Psoas muscle (tissue), 8 donors: ENCODE data around the gene SRPRB. TPM values are rescaled to one million over a fixed set of nuclear protein-coding genes. Genes with fewer than 3 reads are reported as not detected.

Experiments used
- ATAC-seq, 4 donors: fragments of 200-7000 bp; cut with Tn5 transposase; one replicate each; pipeline ENCODE4 v1.9.1; 2020; ENCODE audit warnings: moderate library complexity in 3 of 4, mild to moderate bottlenecking in 2 of 4
- DNase-seq, 2 donors: peaks; one replicate each; pipeline ENCODE4 v3.0.0-alpha.2; 2020
- H3K27ac ChIP-seq: fragments of 200-600 bp; one replicate; pipeline ENCODE4 v1.8.0; 2022
- H3K27me3 ChIP-seq, 3 donors: fragments of 200-600 bp in 1 of 3; one replicate each; pipeline versions ENCODE4 v1.6.1 to v1.8.0; 2013 to 2022; ENCODE audit warnings: low read length in 2 of 3, mild to moderate bottlenecking in 2 of 3, moderate library complexity in 1 of 3; ENCODE audit not compliant: insufficient read depth in 3 of 3
- H3K36me3 ChIP-seq, 2 donors: fragments of 200-600 bp in 1 of 2; one replicate each; pipeline versions ENCODE4 v1.6.1 to v1.8.0; 2013 to 2022; ENCODE audit warnings: low read depth in 1 of 2, mild to moderate bottlenecking in 1 of 2, moderate library complexity in 1 of 2; ENCODE audit not compliant: insufficient read depth in 1 of 2
- H3K4me1 ChIP-seq: fragments of 200-600 bp; one replicate; pipeline ENCODE4 v1.8.0; 2022
- H3K4me3 ChIP-seq: fragments of 200-600 bp; one replicate; pipeline ENCODE4 v1.8.0; 2022; ENCODE audit warnings: mild to moderate bottlenecking
- H3K9me3 ChIP-seq: fragments of 200-600 bp; one replicate; pipeline ENCODE4 v1.8.0; 2022
- WGBS, 3 donors: extraction: QIAGEN DNeasy Blood & Tissue Kit; methylation state at CpG; one replicate each; pipeline versions ENCODE4 v1.1.6 to v1.1.7; 2013; 5-methylcytosine and 5-hydroxymethylcytosine counted together
- intact Hi-C, 2 donors: fragments of 100-400 bp; cut with DNase I; formaldehyde crosslinking; loops; one replicate each; pipeline versions ENCODE4 v1.11.0 to v1.14.2; 2022
- polyA plus RNA-seq, 3 donors: library from polyadenylated mRNA; stranded (reverse); fragments of 200-250 nt; gene quantifications; one replicate each; pipeline ENCODE4 v1.2.3, GENCODE V29; 2013
- total RNA-seq, 4 donors: library from RNA; stranded (reverse); fragmentation: NEBNext Ultra II Directional in 2 of 4; extraction: Animal tissue kit (Norgen Biotek cat#: 25700) in 2 of 4; gene quantifications; one replicate each; pipeline versions ENCODE4 v1.2.1 to v1.2.4, GENCODE V29; 2021 to 2023
- TF ChIP-seq, protein P1 (sequence below): fragments of 200-600 bp; IDR thresholded peaks from one replicate; pipeline ENCODE4 v1.8.0; 2022; ENCODE audit warnings: antibody characterized with exemption
- donor health status: healthy with polysubstance abuse.
- donor health status: DM: no; HTN: no; CAD: no; lungs with moderate emphysema.
- donor health status: Bipolar disorder and iron deficiency.
- donor health status: healthy.
- donor health status: DM: yes; HTN: yes; CAD: no.
- donor health status: DM: no; HTN: no; CAD: no.
- donor health status: DM: no; HTN: no; CAD: no.
- donor health status: DM: yes; HTN: yes; CAD: no.

Gene SRPRB
- total and polyA plus RNA-seq, 7 donors = 28.0 to 70.4 (median 45.0) TPM

DNA sequence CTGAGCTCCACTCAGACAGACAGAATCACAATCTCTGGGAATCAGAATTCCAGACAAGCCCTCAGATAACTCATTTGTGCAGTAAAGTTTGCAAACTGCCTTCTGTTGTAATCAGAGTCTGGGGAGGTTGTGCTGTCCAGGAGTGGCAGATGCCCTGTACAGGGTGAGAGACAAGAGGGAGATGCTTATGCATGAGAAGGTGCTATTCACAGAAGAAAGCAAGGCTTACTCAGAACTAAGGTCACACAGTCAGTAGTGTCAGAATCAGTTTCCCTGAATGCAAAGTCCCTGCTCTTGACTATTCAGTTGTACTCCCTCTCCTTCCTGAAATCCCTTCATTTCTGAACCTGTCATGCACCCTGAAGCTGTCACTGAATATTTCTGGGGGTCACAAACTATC, 43.7 kb downstream of the SRPRB start:
- no peak for DNase-seq
- H3K4me3 ChIP-seq = no peak overlapping the region
- TF ChIP-seq, protein P1, sequence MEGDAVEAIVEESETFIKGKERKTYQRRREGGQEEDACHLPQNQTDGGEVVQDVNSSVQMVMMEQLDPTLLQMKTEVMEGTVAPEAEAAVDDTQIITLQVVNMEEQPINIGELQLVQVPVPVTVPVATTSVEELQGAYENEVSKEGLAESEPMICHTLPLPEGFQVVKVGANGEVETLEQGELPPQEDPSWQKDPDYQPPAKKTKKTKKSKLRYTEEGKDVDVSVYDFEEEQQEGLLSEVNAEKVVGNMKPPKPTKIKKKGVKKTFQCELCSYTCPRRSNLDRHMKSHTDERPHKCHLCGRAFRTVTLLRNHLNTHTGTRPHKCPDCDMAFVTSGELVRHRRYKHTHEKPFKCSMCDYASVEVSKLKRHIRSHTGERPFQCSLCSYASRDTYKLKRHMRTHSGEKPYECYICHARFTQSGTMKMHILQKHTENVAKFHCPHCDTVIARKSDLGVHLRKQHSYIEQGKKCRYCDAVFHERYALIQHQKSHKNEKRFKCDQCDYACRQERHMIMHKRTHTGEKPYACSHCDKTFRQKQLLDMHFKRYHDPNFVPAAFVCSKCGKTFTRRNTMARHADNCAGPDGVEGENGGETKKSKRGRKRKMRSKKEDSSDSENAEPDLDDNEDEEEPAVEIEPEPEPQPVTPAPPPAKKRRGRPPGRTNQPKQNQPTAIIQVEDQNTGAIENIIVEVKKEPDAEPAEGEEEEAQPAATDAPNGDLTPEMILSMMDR = no peak
- H3K4me1 ChIP-seq = no peaks in the 10 kb centered on the region
- ATAC-seq = no peak
- no peaks in the 10 kb centered on the region for H3K27me3 ChIP-seq
- intact Hi-C loops = no loop called here
- no peak overlapping the region for H3K27ac ChIP-seq
- H3K9me3 ChIP-seq = no peaks in the 10 kb centered on the region
- no peaks in the 10 kb centered on the region for H3K36me3 ChIP-seq

DNA sequence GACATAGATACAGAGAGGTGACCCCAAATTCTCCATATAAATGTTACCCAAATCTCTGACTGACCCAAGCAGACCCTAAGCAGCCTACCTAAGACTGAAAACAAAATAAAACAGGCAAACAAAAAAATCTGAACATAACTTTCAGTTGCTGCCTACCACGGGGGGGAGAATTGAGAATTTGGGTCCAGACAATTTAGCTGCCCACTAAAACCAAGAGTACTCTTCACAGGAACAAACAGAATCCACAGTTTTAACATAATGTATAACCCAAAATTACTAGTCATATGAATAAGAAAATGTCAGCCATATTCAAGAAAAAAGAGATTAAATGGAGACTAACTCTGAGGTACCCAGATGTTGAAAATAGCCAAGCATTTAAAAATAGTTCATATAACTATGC, 44.4 kb downstream of the SRPRB start:
- Histone ChIP-seq H3K27me3 (no peaks in the 10 kb centered on the region), H3K4me3 (no peak overlapping the region), H3K36me3 (no peaks in the 10 kb centered on the region), H3K4me1 (no peaks in the 10 kb centered on the region), H3K9me3 (no peaks in the 10 kb centered on the region), H3K27ac (no peak overlapping the region)
- no peak for DNase-seq
- intact Hi-C loops = no loop called here
- WGBS, 3 donors = 91 to 97% (median 93%) methylated on average over 1 of the region's 1 CpG
- TF ChIP-seq, protein P1 = no peak
- no peak for ATAC-seq

DNA sequence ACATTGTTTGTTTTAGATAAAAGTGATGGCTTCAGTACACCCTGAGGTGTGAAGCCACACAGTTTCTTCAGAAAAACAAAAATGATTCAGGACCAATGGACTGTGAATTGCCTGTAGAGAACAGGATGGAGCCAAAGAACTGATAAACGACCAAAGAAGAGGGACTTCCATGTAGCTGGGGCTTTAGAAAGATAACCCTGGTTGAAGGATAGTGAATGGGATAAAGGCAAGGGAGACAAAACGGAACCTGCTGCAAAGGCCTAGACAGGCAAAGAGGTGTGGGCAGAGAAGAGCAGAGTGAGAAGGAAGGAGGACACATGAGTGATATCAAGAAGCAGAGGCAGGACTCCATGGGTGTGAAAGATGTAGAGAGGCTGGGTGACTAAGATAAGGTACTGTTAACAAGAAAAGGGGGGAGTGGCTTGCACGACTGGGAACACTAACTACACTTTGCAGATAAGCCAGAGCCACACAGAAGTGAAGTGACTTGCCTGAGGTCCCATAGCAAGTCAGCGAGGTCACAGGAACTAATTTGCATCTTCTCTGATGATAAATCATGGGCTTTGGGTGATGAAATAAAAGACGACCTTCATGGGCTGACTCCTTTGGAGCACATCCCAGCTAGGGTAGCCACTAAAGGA, 45.8 kb downstream of the SRPRB start:
- ATAC-seq (no peak), DNase-seq (no peak)
- no peaks in the 10 kb centered on the region for H3K27me3 ChIP-seq
- no peaks in the 10 kb centered on the region for H3K4me1 ChIP-seq
- intact Hi-C loops = no loop called here
- no peak overlapping the region for H3K27ac ChIP-seq
- TF ChIP-seq, protein P1 = no peak
- H3K36me3 ChIP-seq = no peaks in the 10 kb centered on the region
- 68 to 77% (median 71%) methylated on average over 5 of the region's 5 CpGs for WGBS, 3 donors
- H3K4me3 ChIP-seq = no peak overlapping the region
- H3K9me3 ChIP-seq = no peaks in the 10 kb centered on the region

DNA sequence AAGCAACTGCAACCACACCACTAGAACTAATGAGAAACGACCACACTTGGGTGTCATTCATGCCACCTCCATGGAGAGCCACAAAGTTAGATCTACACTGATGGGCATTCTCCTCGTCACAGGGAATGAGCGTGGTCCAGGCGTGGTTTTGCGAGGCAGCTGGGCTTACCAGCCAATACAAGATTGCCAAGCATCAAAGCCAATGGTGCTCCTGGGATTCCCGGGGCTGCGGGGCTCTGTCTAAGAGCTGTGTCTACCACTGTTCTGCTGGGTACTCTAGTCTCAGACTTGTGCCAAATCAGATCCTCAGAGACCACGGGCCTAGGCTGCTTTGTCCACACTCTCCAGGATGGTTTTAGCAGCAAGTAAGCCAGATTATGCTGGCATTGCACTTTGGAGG, 46.3 kb downstream of the SRPRB start:
- no peaks in the 10 kb centered on the region for H3K36me3 ChIP-seq
- WGBS, 3 donors = 86 to 88% (median 88%) methylated on average over 8 of the region's 8 CpGs
- no peaks in the 10 kb centered on the region for H3K9me3 ChIP-seq
- H3K4me3 ChIP-seq = no peak overlapping the region
- no peaks in the 10 kb centered on the region for H3K4me1 ChIP-seq
- TF ChIP-seq, protein P1 = no peak
- no peak overlapping the region for H3K27ac ChIP-seq
- no peaks in the 10 kb centered on the region for H3K27me3 ChIP-seq
- intact Hi-C loops = no loop called here
- DNase-seq (no peak), ATAC-seq (no peak)
